Posterior cingulate gyrus (tissue), 11 donors: Measurements from ENCODE around the gene SSBP4.

ENCODE experiments used
- DNase-seq, 10 donors: peaks; one replicate each; pipeline versions ENCODE4 v3.0.0 to v3.0.0-alpha.2; 2020 to 2021; ENCODE audit warnings: mixed read lengths in 3 of 10
- intact Hi-C: fragments of 100-400 bp; cut with DNase I; formaldehyde crosslinking; loops from one replicate; pipeline ENCODE4 v1.15.1; 2023

Gene SSBP4

GRCh38 chr19:18418029-18418482 lies 1.1 kb upstream of the SSBP4 start:
- intact Hi-C loops: loop anchor here (10.0 kb wide), 1 partner anchor 143 kb away; the partner anchor contains the start of gene IQCN
- DNase-seq: peak in 2 of 10 donors; percentile 83 to 91

GRCh38 chr19:18418483-18419194 lies 559 bp upstream of the SSBP4 start:
- DNase-seq: peak in 4 of 10 donors; percentile 48 to 93 (median 75)
- intact Hi-C loops: loop anchor here (10.0 kb wide), 1 partner anchor 144 kb away; the partner anchor contains the start of gene IQCN

GRCh38 chr19:18419699-18420460 lies 682 bp downstream of the SSBP4 start:
- peak in 1 of 10 donors; percentile 7 for DNase-seq
- intact Hi-C loops: loop anchor here (10.0 kb wide), 1 partner anchor 145 kb away; the partner anchor contains the start of gene IQCN

- intact Hi-C loops: no loop called here
- DNase-seq: no peak
Observed at GRCh38 chr19:18420930-18421329, 1.7 kb downstream of the SSBP4 start.

- intact Hi-C loops: no loop called here
- no peak for DNase-seq
Observed at GRCh38 chr19:18421371-18421959, 2.3 kb downstream of the SSBP4 start.

- intact Hi-C loops: no loop called here
- DNase-seq: no peak
Observed at GRCh38 chr19:18422530-18423191, 3.5 kb downstream of the SSBP4 start.

GRCh38 chr19:18423258-18424020 lies 4.2 kb downstream of the SSBP4 start:
- intact Hi-C loops: no loop called here
- peak in 1 of 10 donors; percentile 8 for DNase-seq

- no peak for DNase-seq
- intact Hi-C loops: no loop called here
Observed at GRCh38 chr19:18424122-18424889, 5.1 kb downstream of the SSBP4 start.

GRCh38 chr19:18424890-18425514 lies 5.8 kb downstream of the SSBP4 start:
- intact Hi-C loops: no loop called here
- no peak for DNase-seq

- peak in 8 of 10 donors; percentile 57 to 96 (median 74) for DNase-seq
- intact Hi-C loops: no loop called here
Observed at GRCh38 chr19:18425515-18426415, 6.6 kb downstream of the SSBP4 start.

- no peak for DNase-seq
- intact Hi-C loops: no loop called here
Observed at GRCh38 chr19:18426416-18426767, 7.2 kb downstream of the SSBP4 start.

- intact Hi-C loops: no loop called here
- no peak for DNase-seq
Observed at GRCh38 chr19:18427080-18427742, 8.0 kb downstream of the SSBP4 start.

GRCh38 chr19:18427743-18428113 lies 8.5 kb downstream of the SSBP4 start:
- DNase-seq: no peak
- intact Hi-C loops: no loop called here

GRCh38 chr19:18428173-18428786 lies 9.1 kb downstream of the SSBP4 start:
- no peak for DNase-seq
- intact Hi-C loops: no loop called here

- DNase-seq: peak; percentile 53 to 96 (median 80)
- intact Hi-C loops: no loop called here
Observed at GRCh38 chr19:18428787-18429674, 9.8 kb downstream of the SSBP4 start.
